ENCODE results near the gene COPS6. TPM values are rescaled to one million over a fixed set of nuclear protein-coding genes. Genes with fewer than 3 reads are reported as not detected.
"Not testable (repeated sequence)": the region's sequence is repeated elsewhere in the genome, so short reads cannot be mapped to it uniquely, and the experiment has no call there.

COPS6 gene
- polyA plus RNA-seq, 3 donors, result 122 to 135 (median 135) TPM

- peak; percentile 86 to 96 (median 93) for DNase-seq (ENCODE audit: extremely low read depth in 1 of 11, low read depth in 9 of 11, low spot score in 4 of 11)
These were observed 30.6 kb downstream of the COPS6 start, which contains the start of the genes CNPY4 and TAF6 for GRCh38 chr7:100119072-100119969. Gene CNPY4, plus strand, starts transcription at chr7:100119634. Its CDS starts 111 bp downstream, at chr7:100119745. Gene TAF6, minus strand, starts transcription at chr7:100119358. Its CDS starts 5,149 bp downstream, at chr7:100114209.

GRCh38 chr7:100119970-100120732, 31.4 kb downstream of the COPS6 start:
- peak in 5 of 11 donors; percentile 27 to 58 (median 42) for DNase-seq (ENCODE audit: extremely low read depth in 1 of 11, low read depth in 9 of 11, low spot score in 4 of 11)

DNA sequence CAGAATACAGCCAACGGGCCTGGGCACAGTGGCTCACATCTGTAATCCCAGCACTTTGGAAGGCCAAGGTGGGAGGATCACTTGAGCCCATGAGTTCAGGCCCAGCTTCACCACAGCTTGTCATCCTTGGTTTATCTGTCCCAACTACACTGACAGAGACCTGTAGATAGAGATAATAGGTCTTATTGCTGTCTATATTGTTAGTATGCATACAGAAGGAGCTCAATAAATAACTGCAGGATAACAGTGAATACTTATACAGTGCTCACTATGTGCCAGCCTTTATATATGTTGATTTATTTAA, 31.9 kb downstream of the COPS6 start:
- no peak for DNase-seq (ENCODE audit: extremely low read depth in 1 of 11, low read depth in 9 of 11, low spot score in 4 of 11)

DNA sequence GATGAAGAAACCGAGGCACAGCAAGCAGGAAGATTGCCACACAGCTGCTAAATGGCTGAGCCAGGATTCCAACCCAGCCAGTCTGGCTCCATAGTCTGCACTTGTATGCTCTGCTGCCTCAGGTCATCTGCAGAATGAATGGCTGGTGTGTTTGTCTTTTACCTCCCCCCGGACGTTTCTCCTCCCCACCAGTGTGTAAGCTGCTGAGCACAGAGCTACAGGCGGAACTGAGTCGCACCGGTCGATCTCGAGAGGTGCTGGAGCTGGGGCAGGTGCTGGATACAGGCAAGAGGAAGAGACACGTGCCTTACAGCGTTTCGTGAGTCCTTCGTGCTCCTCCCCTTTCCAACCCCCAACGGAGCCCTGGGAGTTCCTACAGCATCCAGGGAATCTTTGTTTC, 33.3 kb downstream of the COPS6 start:
- DNase-seq (ENCODE audit: extremely low read depth in 1 of 11, low read depth in 9 of 11, low spot score in 4 of 11), result no peak

GRCh38 chr7:100122568-100122967, 33.8 kb downstream of the COPS6 start:
- no peak for DNase-seq (ENCODE audit: extremely low read depth in 1 of 11, low read depth in 9 of 11, low spot score in 4 of 11)

- DNase-seq (ENCODE audit: extremely low read depth in 1 of 11, low read depth in 9 of 11, low spot score in 4 of 11), result no peak
These were observed 35.8 kb downstream of the COPS6 start for GRCh38 chr7:100124301-100125230.

DNA sequence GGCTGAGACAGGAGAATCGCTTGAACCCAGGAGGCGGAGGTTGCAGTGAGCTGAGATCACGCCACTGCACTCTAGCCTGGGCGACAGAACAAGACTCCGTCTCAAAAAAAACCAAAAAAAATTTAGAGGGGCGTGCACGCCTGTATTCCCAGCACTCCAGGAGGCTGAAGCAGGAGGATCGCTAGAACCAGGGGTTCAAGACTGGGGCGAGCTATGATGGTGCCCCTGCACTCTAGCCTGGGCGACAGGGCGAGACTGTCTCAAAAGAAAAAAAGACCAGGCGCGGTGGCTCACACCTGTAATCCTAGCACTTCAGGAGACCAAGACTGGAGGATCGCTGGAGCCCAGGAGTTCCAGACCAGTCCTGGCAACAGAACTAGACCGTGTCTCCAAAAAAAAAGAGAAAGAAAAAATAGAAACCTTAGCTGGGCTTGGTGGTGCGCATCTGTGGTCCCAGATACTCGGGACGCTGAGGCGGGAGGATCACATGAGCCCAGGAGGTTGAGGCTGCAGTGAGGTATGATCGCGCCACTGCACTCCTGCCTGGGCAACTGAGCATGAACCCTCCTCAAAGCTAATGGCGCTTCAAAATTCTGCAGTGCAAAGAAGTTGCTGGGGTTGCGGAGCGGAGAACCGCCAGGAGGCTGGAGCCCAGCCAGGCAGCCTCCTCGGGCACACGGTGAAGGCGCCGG, 37.6 kb downstream of the COPS6 start:
- DNase-seq (ENCODE audit: extremely low read depth in 1 of 11, low read depth in 9 of 11, low spot score in 4 of 11), result peak in 1 of 11 donors; percentile 30

GRCh38 chr7:100126931-100127865, 38.4 kb downstream of the COPS6 start, which contains the start of gene MBLAC1:
Gene MBLAC1, plus strand, starts transcription at chr7:100126967. Its CDS starts 429 bp downstream, at chr7:100127396.
- peak; percentile 84 to 95 (median 92) for DNase-seq (ENCODE audit: extremely low read depth in 1 of 11, low read depth in 9 of 11, low spot score in 4 of 11)

DNA sequence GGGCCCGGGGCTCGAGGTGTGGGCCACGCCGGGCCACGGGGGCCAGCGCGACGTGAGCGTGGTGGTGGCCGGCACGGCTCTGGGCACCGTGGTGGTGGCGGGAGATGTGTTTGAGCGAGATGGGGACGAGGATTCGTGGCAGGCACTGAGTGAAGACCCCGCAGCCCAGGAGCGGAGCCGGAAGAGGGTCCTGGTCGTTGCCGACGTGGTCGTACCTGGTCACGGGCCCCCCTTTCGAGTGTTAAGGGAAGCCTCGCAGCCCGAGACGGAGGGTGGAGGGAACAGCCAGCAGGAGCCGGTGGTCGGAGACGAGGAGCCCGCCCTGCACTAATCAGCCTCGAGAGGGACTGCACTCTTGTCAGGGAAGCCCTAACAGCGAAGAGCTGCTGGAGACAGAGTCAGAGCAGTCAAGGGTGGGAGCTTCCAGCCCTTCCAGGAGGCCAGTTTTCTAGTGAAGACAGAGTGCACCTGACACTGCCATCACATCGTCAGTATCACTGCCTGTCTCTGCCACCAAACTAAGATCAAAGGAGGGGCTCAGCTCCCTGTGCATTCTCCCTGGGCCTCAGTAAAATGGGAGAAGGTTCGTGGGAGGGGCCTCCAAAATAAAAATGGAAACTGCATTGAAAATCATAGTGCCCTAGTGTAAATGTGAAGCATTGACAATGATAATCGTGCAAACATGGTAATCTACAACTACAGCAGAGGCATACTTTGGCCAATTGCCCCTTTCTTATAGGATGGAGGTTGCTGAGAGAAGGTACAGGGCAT, 39.3 kb downstream of the COPS6 start:
- DNase-seq (ENCODE audit: extremely low read depth in 1 of 11, low read depth in 9 of 11, low spot score in 4 of 11), result no peak

GRCh38 chr7:100128637-100128963, 39.8 kb downstream of the COPS6 start:
- DNase-seq (ENCODE audit: extremely low read depth in 1 of 11, low read depth in 9 of 11, low spot score in 4 of 11), result no peak

DNA sequence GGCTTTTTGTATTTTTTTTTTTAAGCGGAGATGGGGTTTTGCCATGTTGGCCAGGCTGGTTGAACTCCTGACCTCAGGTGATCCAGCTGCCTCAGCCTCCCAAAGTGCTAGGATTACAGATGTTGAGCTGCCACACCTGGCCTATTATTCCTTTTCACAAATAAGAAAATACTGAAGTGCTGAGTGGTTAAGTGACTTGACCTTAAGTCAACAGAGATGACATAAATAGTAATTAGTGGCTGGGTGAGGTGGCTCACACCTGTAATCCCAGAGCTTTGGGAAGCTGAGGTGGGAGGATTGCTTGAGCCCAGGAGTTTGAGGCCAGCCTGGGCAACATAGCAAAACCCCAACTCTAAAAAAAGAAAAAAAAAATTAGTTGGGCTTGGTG, 41.4 kb downstream of the COPS6 start:
- not testable (repeated sequence) for DNase-seq (ENCODE audit: extremely low read depth in 1 of 11, low read depth in 9 of 11, low spot score in 4 of 11)

DNA sequence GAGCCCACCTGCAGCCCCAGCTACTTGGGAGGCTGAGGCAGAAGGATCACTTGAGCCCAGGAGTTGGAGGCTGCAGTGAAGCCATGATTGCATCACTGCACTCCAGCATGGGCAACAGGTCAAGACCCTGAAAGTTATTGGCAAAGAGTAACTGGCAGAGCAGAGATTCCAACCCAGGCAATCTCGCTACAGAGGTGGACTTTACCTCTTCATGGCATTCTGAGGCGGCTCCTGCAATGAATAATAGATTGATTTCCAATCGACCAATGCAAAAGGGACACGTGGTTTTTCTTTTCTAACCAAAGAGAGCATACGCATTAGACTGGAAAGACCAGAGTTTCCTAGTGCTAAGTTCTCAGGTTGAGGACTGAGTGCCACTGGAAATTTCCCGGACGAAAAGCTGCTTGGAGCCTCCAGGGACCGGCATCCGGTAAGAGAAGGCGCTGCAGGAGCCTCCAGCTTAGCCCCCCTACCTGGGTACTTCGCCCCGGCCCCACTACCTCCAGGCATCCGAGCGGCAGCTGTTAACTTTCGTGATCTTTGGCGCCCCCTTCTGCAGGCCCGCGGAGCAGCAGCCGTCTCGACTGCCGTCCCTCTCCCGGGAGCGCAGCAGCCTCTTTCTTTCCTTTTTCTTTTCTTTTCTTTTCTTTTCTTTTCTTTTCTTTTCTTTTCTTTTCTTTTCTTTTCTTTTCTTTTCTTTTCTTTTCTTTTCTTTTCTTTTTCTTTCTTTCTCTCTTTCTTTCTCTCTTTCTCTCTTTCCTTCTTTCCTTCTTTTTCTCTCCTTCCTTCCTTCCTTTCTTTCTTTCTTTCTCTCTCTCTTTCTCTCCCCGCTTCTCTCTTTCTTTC, 42.1 kb downstream of the COPS6 start:
- peak in 5 of 11 donors; percentile 57 to 69 (median 66) for DNase-seq (ENCODE audit: extremely low read depth in 1 of 11, low read depth in 9 of 11, low spot score in 4 of 11)

- DNase-seq (ENCODE audit: extremely low read depth in 1 of 11, low read depth in 9 of 11, low spot score in 4 of 11), result no peak
These were observed 43.4 kb downstream of the COPS6 start for GRCh38 chr7:100132126-100132525.

DNA sequence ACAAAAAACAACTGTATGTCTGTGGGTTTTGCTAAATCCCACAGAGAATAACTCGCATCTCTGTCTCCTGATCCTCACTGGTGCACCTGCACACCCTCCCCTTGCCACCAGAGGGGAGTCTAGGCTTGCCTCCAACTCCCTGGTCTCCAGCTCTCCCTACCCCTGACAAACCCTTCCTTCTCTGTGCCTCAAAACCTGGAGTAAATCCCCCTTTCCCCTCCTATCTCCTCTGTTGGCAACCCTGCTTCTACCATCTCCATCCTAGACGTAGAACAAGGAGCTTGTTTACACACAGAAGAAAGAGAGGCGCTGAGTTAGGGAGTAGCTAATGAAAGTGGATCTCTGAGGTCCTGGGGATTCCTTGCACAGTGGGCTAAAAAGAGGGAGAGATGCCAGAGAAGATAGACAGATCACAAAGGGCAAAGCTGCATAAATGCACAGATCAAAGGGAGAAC, 44.0 kb downstream of the COPS6 start:
- DNase-seq (ENCODE audit: extremely low read depth in 1 of 11, low read depth in 9 of 11, low spot score in 4 of 11), result peak in 1 of 11 donors; percentile 36

- no peak for DNase-seq (ENCODE audit: extremely low read depth in 1 of 11, low read depth in 9 of 11, low spot score in 4 of 11)
These were observed 49.3 kb downstream of the COPS6 start for GRCh38 chr7:100137851-100138760.
